ENCODE measurements around the gene CEACAM16.
A peak's percentile ranks its signal among the peaks of the same experiment; 100 is the strongest.

DNA sequence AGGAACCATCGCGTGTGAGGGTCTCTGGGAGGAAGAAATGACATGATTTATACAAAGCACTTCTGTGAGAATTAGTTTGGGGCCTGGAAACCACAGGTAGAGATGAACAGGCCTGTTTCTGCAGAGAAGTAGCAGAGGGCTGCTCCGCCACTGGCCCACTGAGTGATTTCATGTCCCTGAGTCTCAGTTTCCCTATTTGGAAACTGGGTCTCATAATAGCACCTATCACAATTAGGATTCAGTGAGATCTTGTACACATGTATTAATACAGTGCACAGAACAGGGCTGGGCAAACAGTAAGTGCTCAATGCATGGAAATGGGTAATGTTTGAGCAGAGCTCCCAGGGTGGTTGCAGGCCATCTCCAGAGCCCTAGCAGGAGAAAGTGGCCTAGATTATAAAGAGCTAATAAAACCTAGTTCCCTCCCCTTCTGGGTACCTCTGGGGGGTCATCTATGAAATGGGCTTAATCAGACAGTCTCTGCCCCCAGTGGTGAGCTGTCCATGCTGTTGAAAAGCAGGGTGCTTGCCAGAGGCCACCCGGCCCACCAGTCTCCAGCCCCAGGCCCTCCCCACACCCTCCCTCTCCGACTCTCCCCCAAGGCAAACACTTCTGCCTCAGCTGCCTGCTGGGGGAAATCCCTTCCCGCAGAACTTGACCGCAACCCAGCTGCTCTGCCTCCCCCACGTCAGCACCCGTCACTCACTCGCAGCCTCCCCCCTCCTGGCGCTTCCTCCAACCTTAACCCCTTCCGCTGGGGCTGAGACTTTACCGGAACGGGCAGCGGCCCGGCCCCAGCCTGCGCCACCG lies 54.1 kb downstream of the CEACAM16 start:
- TF ChIP-seq CTCF (IDR thresholded peaks at IDR 0.05): peak in 2 of 6 experiments; percentile 3 to 5
- TF ChIP-seq POLR2A (IDR thresholded peaks at IDR 0.05): peak in 1 of 2 donors; percentile 34
